NCI-H1105 treated with DMSO at 0.1 percent for 48 hours (cell line): ENCODE data around the gene DUSP10.

Experiments used
- DNase-seq: peaks from one replicate; lab custom pipeline; 2025; lab: John Stamatoyannopoulos, UW

DUSP10 gene

DNA sequence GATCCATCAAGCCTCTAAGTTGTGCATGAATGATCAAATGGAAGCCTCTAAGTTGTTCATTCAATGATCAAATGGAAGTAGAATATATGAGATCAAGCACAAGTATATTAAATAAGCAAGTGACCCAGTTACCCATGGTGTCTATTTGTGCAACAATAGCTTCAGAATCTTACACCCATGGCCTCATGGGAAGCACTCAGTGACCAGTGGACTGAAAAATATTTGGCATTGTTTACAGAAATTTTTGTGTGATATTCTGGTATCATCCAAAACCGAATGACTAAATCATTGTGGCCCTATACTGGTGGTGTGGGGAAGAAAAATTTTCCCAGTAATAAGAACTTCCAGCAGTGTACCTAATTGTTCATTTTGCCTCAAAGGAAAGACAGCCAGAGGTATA lies 46.6 kb downstream of the DUSP10 start:
- DNase-seq: no peak

DNA sequence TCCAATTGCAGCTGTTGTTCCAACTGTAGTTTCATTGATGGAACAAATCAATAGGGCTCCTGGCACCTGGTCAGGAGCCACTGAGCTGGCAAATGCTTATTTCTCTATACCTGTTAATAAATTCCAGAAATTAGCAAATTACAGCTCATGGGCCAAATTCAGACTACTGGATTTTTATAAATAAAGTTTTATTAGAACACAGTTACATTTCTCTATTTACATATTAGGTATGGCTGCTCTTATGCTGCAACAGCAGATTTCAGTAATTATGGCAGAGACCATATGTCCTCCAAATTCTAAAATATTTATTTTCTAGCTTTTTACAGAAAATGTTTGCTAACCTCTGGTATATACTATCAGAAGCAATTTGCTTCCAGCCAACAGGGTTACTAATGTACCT lies 47.8 kb downstream of the DUSP10 start:
- DNase-seq: no peak

DNA sequence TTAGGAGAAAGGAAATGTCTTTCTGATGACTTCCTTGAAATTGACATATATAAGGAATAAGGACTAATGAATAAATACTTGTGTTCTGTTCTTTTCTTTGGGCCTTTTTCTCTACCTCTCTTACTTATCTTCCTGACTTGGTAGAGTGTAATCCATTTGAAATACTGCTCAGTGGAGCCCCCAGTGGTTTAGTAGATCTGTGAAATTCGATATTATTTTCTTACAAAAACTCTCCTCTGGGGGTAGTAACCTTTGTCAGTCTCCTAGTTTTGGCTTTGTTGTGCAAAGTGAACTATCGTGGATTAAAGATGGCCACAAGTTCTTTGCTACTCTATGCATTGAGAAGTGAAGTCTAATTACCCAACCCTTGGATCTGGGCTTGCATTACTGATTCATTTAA lies 48.8 kb downstream of the DUSP10 start:
- no peak for DNase-seq

DNA sequence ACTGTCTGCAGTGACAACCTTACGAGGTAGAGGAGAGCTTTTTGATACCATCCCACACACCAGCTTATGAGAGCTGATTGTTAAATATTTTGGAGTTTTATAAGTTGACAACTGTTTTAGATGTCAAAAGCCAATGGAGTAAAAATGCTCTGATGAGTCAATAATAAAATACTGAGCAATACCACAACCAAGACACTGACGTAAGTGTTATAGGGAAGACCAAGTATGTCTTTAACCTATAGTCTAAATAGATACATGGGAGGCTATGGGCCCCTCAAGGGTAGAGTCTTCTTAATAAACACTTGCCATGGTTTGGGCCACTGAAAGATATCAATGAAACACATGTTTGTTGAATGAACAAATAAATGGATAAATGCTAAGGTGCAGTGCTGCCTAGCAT lies 49.2 kb downstream of the DUSP10 start:
- no peak for DNase-seq

DNA sequence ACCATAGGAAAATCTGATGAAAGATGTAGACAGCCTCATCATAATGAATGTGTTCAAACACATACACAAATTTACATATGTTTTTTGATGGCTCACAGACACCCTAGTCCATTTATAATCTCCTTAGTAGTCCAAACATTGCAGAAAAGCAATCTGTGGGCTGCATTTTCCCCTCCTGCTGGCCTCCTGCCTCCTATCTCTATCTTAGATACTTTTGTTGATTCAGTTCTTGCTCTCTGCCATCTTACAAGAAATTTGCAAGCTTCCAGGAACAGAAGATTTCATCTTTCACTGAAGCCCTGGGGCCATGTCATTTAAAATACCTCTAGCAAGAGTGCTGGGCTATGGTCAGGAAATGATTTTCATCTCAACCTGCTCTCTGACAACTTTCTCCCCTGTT lies 50.6 kb downstream of the DUSP10 start:
- no peak for DNase-seq

DNA sequence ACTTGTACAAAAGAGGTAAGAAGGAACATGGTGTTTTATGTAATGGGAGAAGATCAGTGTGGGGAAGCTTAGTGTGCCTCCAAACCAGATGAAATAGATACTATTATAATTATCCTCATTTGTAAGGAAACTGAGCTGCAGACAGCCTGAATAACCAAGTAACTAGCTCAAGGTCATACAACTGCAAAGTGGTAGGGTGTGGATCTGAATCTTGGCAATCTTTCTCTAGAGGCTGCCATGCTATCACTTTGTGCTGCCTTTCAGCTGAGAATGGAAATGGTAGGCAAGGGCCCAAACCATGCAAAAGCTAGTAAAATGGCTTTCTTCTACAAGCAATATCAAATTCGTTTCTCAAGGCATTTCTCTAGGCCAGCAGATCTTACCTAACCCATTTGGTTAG lies 51.0 kb downstream of the DUSP10 start:
- no peak for DNase-seq

DNA sequence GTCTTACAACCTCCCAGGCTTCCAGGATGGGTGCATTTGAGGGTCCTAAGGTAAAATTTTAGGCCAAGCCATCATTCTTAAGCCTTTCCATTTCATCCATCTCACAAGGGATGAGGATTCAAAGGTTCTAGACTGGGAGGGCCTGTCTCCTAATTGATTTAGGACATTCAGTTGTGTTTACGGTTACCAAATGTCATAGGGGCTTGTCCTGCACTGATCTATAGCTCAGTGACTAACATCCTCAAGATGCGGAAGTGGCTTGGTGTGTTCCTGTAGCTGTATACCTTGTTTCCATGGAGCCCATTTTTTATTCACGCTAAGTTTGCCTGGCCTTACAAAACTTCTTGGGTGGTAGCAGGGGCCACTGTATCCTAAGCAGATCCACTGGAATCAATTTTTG lies 52.8 kb downstream of the DUSP10 start:
- no peak for DNase-seq

DNA sequence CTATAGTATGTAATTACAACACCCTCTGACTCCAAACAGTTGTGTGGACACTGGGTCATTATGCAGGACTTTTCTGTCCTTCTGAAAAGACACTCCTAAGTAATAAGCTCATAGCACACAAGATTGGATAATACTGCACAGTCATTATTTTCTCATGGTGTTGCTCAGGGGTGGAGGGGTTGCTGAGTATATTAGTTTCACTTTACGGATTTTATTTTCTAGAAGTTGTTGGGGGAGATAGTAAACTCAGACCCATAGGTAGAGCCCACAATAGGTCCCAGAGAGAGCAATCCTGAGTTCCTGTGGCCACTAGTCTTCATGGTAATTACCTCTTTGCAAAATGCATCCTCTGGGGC lies 53.4 kb downstream of the DUSP10 start:
- no peak for DNase-seq

DNA sequence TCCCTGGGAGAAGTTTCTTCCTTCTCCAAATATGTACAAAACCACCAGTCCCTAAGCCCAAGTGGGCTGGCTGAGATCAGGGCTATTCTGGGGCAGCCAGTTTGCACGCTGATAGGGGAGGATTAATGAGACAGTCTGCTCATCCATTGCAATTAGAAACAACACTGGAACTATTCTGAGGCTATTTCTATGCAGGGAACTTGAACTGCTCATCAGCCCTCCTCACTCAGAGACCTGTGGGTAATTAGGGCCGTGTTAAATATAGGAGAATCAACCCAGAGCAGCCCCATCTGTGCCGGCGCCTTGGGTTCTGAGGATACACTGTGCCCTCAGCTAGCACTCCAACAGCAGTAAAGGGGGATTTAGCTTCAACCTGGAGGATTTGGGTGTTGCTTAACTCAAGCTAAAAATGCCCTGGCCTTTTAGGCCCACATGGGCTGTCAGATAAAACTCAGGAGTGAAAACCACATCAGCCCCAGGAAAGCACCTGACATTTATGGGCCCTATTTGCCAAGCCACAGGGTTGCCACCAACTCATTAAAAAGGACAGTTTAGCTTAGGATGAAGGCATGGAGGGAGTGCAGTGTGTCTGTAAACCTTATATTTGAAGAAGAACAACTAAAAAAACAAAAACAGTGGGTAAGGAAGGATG lies 53.9 kb downstream of the DUSP10 start:
- DNase-seq: no peak

DNA sequence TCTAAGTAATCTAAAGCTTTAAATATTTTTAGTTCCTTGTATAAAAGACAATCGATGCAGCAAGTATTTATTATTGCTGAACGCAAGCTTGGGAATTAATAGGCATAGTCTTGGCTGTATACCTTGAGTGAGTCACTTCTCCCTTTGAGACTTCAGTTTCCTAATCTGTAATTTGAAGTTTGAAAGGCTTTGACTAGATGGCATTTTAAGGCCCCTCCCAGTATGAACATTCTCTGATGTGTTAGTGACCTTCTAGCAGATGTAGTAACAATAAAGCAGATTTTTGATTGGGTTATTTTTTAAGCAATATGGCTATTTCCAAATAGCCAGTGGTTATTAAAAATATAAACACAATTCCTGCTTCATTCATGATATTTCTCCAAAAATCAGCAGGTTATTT lies 58.2 kb downstream of the DUSP10 start:
- DNase-seq: no peak

DNA sequence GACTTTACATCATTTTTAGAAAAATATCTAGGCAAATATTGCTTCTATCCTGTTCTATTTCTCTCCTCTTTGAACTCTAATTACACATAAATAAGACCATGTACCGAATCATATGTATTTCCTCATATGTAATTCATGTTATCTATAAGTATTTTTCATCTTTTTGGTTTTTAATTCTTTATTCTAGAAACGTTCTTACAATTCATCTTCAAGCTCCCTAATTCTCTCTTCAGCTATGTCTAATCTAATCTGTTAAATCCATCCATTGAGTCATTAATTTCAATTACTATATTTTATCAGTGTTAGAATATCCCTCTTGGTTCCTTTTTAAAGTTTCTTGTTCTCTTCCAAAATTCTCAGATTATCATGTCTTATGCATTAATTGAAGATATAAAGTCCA lies 61.8 kb downstream of the DUSP10 start:
- DNase-seq: no peak

DNA sequence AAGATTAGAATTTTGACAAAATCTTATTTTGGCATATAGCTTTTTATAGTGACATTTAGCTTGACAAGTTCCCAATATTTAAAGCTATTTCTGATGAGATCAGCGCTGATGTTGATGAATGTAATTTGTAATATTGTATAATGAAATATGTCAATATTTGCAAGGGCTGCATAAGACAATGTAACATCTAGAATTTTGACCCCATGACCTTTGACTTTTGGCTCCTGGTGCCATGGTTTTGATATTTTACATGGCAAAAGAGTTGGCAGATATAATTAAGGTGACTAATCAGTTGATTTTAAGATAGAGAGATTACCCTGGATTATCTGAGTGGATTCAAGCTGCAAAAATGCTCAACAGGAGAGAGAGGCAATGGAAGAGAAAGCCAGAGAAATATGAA lies 63.9 kb downstream of the DUSP10 start:
- DNase-seq: no peak

DNA sequence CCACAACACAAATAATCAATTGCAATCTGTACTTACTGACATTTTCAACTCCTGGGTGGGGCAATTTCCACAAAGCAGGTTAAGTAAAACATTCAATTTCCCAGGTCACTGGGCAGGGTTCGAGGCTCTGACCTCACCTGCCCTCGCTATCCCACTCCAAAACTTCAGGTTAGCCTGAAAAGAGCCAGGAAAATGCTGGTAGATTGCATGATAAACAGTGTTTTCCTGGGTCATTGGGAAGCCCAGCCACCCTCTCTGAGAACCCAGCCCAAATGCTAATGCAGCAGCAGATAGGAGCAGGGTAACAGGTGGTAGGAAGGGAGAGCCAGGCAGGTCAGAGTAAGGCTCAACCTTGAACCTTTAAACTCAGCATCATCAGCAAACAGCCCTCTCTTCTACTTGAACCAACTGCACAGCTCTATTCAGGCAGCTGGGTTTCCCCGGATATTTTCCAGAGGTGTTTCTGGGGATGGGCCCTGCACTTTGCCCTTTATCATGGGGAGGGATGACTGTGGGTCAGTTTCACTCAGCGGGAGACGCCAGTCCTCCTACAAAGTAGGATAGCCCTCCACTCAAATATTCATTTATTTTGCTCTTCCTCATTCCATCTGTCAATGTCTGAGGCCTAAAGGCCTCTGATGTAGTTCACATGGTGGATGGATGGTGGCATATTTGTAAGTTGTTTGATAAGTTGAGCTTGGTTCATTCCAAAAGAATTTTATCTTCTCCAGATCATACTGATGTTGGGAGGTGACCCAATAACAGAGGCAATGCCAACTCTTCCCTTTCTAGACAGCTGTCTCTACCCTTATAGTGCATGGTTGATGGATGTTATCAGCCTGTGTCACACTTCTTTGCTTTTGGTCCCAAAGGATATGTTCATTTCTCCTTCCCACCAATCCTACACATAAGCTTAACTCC lies 65.7 kb downstream of the DUSP10 start:
- no peak for DNase-seq

DNA sequence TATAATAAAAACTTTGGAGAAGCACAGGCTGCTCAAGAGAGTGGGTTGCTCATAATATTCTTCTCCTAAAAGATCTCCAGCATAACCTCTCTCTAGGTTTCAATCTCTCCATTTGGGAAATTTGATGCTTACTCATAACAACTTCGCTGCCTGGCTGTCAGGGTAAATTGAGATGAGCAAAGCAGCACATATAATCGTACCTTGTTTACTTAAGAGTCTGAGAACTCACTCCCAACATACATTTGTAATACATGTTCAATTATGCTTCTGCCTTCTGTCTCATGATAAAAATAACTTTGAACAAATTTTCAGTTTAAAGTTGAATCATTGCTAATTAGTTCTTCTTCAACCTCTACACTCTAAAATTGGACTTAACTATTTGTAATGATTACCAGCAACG lies 68.9 kb downstream of the DUSP10 start:
- no peak for DNase-seq

DNA sequence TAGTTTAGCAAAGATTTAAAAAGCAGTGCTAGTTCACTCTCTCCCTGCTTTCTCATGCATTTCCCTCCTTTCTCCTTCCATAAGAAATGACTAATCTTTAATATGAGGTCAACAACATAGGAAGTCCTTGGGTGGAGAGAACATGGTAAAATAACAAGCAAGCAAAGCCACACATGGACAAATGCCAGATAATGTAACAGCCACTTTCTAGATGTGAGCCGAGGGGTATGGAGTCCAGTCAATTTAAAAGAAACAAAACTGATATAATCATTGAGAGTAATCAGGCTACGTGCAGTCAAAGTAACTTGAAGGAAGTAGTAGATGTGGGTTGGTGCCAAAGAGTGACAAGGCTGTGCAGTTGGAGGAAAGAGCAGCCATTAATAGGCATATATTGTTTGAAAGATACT lies 69.6 kb downstream of the DUSP10 start:
- DNase-seq: no peak

DNA sequence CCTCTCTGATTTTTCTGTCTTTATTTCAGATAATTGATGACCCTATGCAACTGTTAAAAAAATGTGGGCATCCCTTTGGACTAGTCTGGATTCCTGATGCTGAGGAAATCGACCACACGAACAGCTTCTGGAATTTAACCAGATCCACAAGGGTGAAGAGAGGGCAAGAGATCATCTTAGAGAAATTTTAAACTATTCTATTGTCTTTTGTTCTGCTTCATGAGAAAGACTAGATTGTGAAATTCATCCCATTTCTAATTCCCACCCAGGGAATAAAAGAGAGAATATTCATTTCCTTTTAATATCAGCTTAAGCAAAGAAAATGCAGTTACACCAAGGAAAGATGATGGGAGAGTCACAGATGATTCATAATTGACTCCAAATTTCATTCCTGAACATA lies 71.8 kb downstream of the DUSP10 start:
- DNase-seq: no peak

DNA sequence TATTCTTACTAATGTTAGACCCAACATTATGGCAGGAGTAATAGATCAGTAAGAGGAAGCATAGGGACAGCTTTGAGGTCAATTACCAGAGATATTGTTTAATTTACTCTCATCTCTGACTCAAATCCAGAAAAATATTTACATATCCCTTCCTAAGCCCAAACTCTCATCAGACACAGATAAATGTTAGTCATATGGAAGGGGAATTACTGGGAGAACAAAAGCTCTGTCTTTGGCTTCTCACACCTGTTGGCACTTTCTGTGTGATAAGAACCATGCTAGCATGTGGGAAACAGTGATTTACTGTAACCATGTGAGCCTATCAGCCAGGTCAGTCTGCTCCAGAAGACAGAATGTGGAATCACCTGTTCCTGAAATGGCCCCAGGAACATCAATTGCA lies 72.4 kb downstream of the DUSP10 start:
- no peak for DNase-seq

DNA sequence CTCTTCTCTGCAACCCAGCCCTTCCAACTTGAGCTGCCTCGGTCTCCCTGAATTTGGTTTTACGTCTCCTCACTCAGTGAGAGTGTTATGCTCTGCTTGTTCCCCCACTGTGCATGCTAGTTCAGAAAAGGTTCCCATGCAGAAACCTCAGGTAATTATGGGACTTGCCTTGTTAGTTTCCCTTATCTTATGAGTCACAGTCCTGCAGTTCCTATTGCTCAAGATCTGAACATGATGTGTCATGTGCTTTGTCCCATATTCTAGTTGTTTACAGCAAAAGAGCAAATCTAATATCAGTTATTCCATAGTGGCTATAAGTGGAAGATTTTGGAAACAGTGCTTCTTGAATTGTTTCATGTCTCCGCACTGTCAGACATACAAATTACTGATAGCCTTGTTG lies 74.4 kb downstream of the DUSP10 start:
- no peak for DNase-seq

DNA sequence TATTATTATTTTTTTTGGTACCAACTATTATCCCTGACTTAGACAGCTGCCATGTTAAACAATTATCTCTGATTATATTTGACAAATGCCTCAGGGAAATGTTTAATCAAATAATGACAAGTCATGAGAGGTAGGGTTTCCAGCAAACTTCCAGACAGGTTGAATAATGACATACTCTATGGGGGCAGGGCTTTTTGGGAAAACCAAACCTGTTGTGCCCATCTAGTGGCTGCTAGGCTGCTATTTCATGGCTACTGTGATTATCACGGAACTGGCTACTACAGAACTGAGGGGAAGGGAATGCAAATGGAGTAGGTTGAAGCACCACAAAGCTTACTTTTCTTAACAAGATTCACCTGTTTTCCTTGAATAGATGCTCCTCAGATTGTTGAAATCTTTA lies 77.6 kb downstream of the DUSP10 start:
- no peak for DNase-seq

DNA sequence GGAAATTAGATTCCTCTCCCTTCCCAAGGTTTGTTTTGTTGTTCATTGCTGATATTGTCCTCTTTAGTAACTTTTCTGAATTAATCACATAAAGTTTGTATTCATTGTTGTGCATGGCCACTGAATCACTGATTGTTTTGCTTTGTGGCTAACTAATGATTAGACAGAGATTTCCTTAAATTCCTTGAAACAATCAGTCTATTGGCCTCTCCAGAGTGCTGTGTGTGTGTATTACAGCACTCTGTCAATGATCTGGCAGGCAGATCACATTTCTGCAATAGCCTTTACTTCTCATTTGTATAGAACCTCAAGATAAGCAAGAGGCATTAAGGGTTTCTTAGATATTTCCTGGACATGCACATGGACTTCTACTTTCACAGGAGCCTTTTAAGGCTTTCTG lies 78.6 kb downstream of the DUSP10 start:
- no peak for DNase-seq

DNA sequence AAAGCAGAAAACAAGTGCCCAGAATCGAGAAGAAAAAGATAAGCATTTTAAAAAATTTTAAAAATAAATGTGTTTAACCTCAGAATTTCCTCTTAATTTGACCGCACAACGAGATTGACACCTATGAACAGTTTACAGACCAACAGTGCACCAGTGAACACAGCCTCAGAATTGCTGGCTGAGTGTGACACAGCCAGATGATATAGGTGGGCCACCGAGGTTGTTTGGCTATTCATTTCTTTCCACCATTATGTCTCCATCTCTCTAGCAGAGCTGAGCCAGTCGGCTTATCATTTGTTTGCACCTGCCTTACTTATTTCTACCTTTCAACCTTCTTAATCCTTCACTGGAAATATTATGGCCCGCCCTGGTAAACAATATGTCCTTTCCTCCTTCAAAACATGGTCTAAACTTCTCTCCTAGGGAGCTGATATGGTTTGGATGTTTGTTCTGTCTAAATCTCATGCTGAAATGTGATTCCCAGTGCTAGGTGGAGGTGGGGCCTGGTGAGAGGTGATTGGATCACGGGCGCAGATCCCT lies 86.1 kb downstream of the DUSP10 start:
- no peak for DNase-seq
